Right lobe of liver (tissue), 6 donors: ENCODE results near the gene LRFN3. TPM values are rescaled to one million over a fixed set of nuclear protein-coding genes. Genes with fewer than 3 reads are reported as not detected.
A peak's percentile ranks its signal among the peaks of the same experiment; 100 is the strongest.
"Not testable (repeated sequence)": the region's sequence is repeated elsewhere in the genome, so short reads cannot be mapped to it uniquely, and the experiment has no call there.

ENCODE experiments used
- ATAC-seq, 4 donors: fragments of 200-7000 bp; cut with Tn5 transposase; one replicate each; pipeline ENCODE4 v1.9.1; 2020; ENCODE audit warnings: mild to moderate bottlenecking in 4 of 4, moderate library complexity in 4 of 4
- DNase-seq, 3 donors: peaks; one replicate each; pipeline ENCODE4 v3.0.0-alpha.2; 2020
- H3K27ac ChIP-seq, 3 donors: fragments of 200-600 bp; one replicate each; pipeline ENCODE4 v1.8.0; 2022
- H3K27me3 ChIP-seq, 2 donors: fragments of 200-600 bp; one replicate each; pipeline ENCODE4 v1.8.0; 2022
- H3K36me3 ChIP-seq, 4 donors: fragments of 200-600 bp; sonication (generic) in 1 of 4; one replicate each; pipeline versions ENCODE4 v1.5.1 to v1.8.0; 2017 to 2022; ENCODE audit warnings: control low read depth in 1 of 4
- H3K4me1 ChIP-seq, 4 donors: fragments of 200-600 bp; sonication (generic) in 1 of 4; one replicate each; pipeline versions ENCODE4 v1.5.1 to v1.8.0; 2017 to 2022; ENCODE audit warnings: control low read depth in 1 of 4
- H3K4me3 ChIP-seq, 3 donors: fragments of 200-600 bp; one replicate each; pipeline ENCODE4 v1.8.0; 2022
- H3K9me3 ChIP-seq, 4 donors: fragments of 200-600 bp; sonication (generic) in 1 of 4; one replicate each; pipeline versions ENCODE4 v1.5.1 to v1.8.0; 2017 to 2022; ENCODE audit warnings: control low read depth in 1 of 4
- POLR2A ChIP-seq: fragments of 450-650 bp; IDR thresholded peaks from one replicate; pipeline ENCODE4 v1.6.1; 2017; ENCODE audit warnings: antibody characterized with exemption, mild to moderate bottlenecking
- WGBS: methylation state at CpG from one replicate; pipeline ENCODE4 v1.1.6; 2018; ENCODE audit warnings: low coverage, low lambda C conversion rate; ENCODE audit not compliant: insufficient coverage; ENCODE audit errors: missing lambda C conversion rate; 5-methylcytosine and 5-hydroxymethylcytosine counted together
- intact Hi-C, 2 donors: fragments of 100-400 bp; cut with DNase I; formaldehyde crosslinking; loops; one replicate each; pipeline versions ENCODE4 v1.11.2 to v1.14.1; 2022
- total RNA-seq, 6 experiments: library from RNA; depleted of rRNA in 2 of 6; stranded (reverse); fragments of >200 nt in 2 of 6; fragmentation: NEBNext Ultra II Directional in 3 of 6; extraction: Animal tissue kit (Norgen Biotek cat#: 25700) in 3 of 6; gene quantifications; one replicate each; pipeline versions ENCODE4 v1.1.0 to v1.2.4, GENCODE V29; 2016 to 2023
- TF ChIP-seq, protein P1 (sequence below), 4 donors: fragments of 200-600 bp in 3 of 4; fragments of 450-650 bp in 1 of 4; IDR thresholded peaks; one replicate each; pipeline versions ENCODE4 v1.5.1 to v1.8.0; 2016 to 2022; ENCODE audit warnings: antibody characterized with exemption in 4 of 4, mild to moderate bottlenecking in 2 of 4
- donor health status: DM: no; HTN: yes; CAD: no.
- donor health status: DM: no; HTN: no; CAD: no.
- donor health status: DM: no; HTN: no; CAD: no.
- donor health status: DM: no; HTN: yes; CAD: no.
- donor health status: DM: no; HTN: yes; CAD: no.

The LRFN3 gene
- total RNA-seq, 6 experiments from 2014 or later: 5.6 to 8.6 (median 7.0) TPM

DNA sequence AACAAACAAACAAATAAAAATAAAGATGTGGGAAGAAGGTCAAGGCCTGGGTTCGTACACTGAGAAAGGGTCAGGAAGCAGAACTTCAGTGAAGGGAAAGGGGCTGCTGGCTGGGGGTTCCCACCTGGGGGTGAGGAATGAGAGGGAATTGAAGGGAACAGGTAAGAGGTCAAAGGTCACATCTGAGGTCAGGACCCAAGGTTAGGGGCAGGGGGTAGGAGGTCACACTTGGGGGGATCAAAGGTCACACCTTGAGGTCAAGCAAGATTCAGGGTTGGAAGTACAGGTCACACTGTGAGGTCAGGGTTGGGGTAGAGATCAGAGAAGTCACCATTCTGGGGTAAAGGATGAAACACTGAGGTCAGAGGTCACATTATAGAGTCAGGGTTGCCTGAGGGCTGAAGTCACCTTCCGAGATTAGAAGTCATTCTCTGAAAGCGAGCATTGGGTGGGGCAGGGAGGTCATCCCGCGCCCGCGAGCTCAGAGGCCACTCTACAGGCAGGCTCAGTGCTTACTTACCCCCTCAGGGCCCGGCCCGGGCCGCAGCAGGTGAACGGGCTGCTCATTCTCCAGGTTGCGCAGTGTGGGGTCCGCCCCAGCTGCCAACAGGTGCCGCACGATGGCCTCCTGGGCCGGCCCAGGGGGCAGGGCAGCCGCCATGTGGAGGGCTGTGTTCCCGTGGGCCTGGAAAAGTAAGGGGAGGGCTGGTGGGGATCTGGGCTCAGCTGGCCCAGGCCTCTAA is 46.6 kb upstream of the LRFN3 start:
- no peak overlapping the region for H3K27ac ChIP-seq
- no peak for TF ChIP-seq POLR2A
- TF ChIP-seq, protein P1, sequence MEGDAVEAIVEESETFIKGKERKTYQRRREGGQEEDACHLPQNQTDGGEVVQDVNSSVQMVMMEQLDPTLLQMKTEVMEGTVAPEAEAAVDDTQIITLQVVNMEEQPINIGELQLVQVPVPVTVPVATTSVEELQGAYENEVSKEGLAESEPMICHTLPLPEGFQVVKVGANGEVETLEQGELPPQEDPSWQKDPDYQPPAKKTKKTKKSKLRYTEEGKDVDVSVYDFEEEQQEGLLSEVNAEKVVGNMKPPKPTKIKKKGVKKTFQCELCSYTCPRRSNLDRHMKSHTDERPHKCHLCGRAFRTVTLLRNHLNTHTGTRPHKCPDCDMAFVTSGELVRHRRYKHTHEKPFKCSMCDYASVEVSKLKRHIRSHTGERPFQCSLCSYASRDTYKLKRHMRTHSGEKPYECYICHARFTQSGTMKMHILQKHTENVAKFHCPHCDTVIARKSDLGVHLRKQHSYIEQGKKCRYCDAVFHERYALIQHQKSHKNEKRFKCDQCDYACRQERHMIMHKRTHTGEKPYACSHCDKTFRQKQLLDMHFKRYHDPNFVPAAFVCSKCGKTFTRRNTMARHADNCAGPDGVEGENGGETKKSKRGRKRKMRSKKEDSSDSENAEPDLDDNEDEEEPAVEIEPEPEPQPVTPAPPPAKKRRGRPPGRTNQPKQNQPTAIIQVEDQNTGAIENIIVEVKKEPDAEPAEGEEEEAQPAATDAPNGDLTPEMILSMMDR (IDR thresholded peaks at IDR 0.05): no peak
- no peaks in the 10 kb centered on the region for H3K27me3 ChIP-seq
- H3K36me3 ChIP-seq: peaks cover 0 to 26% (median 0%) of the 10 kb centered on the region in 4 donors
- no peaks in the 10 kb centered on the region for H3K9me3 ChIP-seq
- ATAC-seq (peak in 1 of 4 donors; percentile 43), DNase-seq (no peak)
- WGBS: 87% methylated on average over 1 of the region's 18 CpGs
- intact Hi-C loops: loop anchor here in 1 of 2 donors (5.0 kb wide), 1 partner anchor 38 kb away; no protein-coding TSS in a partner anchor
- H3K4me1 ChIP-seq: no peaks in the 10 kb centered on the region
- no peak overlapping the region for H3K4me3 ChIP-seq

DNA sequence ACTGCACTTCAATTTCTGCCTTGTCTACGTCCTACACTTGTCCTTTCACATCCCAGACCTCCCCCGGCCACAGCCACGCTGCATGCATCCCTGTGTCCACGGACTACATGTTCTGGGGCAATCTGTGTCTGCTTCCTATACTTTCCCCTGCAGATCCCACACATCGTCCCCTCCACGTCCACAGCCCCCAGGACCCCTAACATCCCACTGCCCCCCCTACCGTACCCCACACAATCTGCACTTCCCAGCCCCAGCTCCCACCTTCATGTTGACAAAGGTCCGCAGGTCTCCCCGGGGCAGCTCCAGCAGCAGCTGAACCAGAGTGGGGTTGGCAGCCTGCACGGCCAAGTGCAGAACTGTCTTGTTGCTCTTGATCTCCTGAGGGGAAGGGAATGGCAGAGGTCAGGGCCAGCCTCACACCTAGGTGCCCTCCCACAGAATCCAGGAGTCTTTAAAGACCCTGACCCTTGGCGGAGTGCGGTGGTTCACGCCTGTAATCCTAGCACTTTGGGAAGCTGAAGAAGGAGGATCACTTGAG is 46.0 kb upstream of the LRFN3 start:
- ATAC-seq (no peak), DNase-seq (no peak)
- no peaks in the 10 kb centered on the region for H3K27me3 ChIP-seq
- WGBS: 96% methylated on average over 12 of the region's 13 CpGs
- intact Hi-C loops: no loop called here
- no peak overlapping the region for H3K4me3 ChIP-seq
- TF ChIP-seq, protein P1 (IDR thresholded peaks at IDR 0.05): no peak
- no peak for TF ChIP-seq POLR2A
- H3K4me1 ChIP-seq: no peaks in the 10 kb centered on the region
- H3K9me3 ChIP-seq: no peaks in the 10 kb centered on the region
- peaks cover 0 to 30% (median 0%) of the 10 kb centered on the region in 4 donors for H3K36me3 ChIP-seq
- H3K27ac ChIP-seq: no peak overlapping the region

DNA sequence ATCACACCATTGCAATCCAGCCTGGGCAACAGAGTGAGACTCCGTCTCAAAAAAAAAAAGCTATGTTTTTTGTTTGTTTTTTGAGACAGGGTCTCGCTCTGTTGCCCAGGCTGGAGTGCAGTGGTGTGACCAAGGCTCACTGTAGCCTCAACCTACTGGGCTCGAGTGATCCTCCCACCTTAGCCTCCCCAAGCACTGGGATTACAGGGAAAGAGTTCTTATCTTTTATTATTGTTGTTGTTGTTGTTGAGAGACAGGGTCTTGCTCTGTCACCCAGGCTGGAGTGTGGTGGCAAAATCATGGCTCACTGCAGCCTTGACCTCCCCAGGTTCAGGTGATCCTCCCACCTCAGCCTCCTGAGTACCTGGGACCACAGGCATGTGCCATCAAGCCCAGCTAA is 44.4 kb upstream of the LRFN3 start:
- H3K4me3 ChIP-seq, H3K4me1 ChIP-seq, intact Hi-C loops, H3K27me3 ChIP-seq, H3K9me3 ChIP-seq, DNase-seq, H3K27ac ChIP-seq, ATAC-seq: not testable (repeated sequence)
- H3K36me3 ChIP-seq: peaks cover 0 to 35% (median 0%) of the 10 kb centered on the region in 4 donors
- no CpG with 5 or more reads among the region's 3 CpGs for WGBS

DNA sequence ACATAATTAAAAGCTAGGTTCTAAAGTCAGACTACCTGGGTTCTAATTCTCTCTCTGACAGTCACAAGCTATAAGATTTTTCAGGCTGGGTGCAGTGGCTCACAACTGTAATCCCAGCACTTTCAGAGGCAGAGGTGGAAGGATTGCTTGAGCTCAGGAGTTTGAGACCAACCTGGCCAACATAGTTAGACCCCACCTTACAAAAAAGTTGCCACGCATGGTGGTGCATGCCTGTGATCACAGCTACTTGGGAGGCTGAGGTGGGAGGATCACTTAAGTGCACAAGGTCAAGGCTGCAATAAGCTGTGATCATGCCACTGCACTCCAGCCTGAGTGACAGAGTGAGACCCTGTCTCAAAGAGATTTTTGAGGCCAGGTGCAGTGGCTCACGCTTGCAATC is 41.8 kb upstream of the LRFN3 start:
- no peak overlapping the region for H3K27ac ChIP-seq
- H3K9me3 ChIP-seq: no peaks in the 10 kb centered on the region
- TF ChIP-seq POLR2A: no peak
- TF ChIP-seq, protein P1 (IDR thresholded peaks at IDR 0.05): no peak
- H3K36me3 ChIP-seq: peaks cover 0 to 20% (median 0%) of the 10 kb centered on the region in 4 donors
- H3K4me1 ChIP-seq: no peaks in the 10 kb centered on the region
- no peaks in the 10 kb centered on the region for H3K27me3 ChIP-seq
- no peak for DNase-seq
- no CpG with 5 or more reads among the region's 2 CpGs for WGBS
- no peak overlapping the region for H3K4me3 ChIP-seq
- intact Hi-C loops: no loop called here
- no peak for ATAC-seq

DNA sequence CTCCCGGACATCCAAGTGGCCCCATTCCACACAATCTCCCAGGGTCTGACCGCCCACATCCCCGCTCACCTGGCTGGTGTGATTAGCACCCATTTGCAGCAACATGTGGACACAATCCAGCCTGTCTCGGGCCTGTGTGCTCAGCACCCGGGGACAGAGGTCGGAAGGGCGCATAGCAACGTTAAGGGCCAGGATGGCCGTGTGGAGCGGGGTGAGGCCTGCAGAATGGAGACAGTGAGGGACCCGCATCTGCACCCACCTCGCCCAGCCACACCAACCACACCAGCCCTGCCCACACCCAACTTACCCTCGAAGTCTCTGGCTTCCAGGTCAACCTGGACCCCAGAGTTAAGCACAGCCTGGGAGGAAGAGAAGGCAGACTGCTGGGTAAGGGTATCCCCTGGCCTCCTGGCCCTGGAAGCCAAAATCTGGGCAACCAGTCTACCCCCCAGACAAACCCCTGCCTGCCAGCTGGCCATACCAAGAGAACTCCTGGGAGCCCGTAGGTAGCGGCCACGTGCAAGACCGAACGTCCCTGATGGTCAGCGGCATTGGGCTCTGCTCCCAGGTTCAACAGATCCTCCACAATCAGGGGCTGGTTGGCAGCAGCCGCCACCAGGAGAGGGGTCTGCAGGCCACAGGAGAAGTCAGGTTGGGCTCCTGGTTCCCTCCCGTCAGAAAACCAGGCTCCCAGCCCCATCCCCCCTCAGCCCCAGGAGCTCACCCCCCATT is 40.1 kb upstream of the LRFN3 start:
- ATAC-seq: no peak
- WGBS: 31% methylated on average over 3 of the region's 21 CpGs
- H3K27me3 ChIP-seq: no peaks in the 10 kb centered on the region
- H3K27ac ChIP-seq: no peak overlapping the region
- no peak overlapping the region for H3K4me3 ChIP-seq
- no peaks in the 10 kb centered on the region for H3K4me1 ChIP-seq
- no peaks in the 10 kb centered on the region for H3K9me3 ChIP-seq
- intact Hi-C loops: no loop called here
- H3K36me3 ChIP-seq: peaks cover 0 to 14% (median 0%) of the 10 kb centered on the region in 4 donors
- TF ChIP-seq, protein P1 (IDR thresholded peaks at IDR 0.05): no peak
- no peak for TF ChIP-seq POLR2A
- no peak for DNase-seq
